ENCODE data around the gene BDNF. TPM values are rescaled to one million over a fixed set of nuclear protein-coding genes. Genes with fewer than 3 reads are reported as not detected.

Gene BDNF
- total RNA-seq, 1 donor from 2014 or later = 5.5 TPM

DNA sequence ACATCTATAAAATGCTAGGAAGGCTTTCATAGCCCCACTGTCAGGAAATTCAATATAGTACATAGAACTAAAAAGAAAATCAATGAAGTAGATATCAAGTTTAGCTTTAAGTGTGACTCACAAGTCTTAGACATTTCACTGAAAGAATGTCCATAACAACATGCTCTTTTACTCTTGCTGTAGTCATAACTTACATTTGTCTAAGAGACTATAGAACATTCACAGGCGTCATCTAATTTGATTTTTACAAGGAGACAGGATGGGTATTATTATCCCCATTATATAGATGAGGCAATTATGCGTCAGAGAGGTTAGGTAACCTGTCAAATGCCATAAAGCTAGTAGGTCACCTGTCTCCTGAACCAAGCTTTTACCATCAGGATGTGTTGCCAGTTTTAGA is 36.9 kb downstream of the BDNF start:
- TF ChIP-seq, protein P1, sequence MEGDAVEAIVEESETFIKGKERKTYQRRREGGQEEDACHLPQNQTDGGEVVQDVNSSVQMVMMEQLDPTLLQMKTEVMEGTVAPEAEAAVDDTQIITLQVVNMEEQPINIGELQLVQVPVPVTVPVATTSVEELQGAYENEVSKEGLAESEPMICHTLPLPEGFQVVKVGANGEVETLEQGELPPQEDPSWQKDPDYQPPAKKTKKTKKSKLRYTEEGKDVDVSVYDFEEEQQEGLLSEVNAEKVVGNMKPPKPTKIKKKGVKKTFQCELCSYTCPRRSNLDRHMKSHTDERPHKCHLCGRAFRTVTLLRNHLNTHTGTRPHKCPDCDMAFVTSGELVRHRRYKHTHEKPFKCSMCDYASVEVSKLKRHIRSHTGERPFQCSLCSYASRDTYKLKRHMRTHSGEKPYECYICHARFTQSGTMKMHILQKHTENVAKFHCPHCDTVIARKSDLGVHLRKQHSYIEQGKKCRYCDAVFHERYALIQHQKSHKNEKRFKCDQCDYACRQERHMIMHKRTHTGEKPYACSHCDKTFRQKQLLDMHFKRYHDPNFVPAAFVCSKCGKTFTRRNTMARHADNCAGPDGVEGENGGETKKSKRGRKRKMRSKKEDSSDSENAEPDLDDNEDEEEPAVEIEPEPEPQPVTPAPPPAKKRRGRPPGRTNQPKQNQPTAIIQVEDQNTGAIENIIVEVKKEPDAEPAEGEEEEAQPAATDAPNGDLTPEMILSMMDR (conservative IDR thresholded peaks at IDR 0.05) = no peak
- Mint-ChIP-seq H3K27ac (no peak overlapping the region), H3K9me3 (peaks cover 7% of the 10 kb centered on the region), H3K4me1 (ENCODE audit: unreplicated experiment) (peaks cover 10% of the 10 kb centered on the region), H3K36me3 (peaks cover 4% of the 10 kb centered on the region), H3K27me3 (no peaks in the 10 kb centered on the region), H3K4me3 (no peak overlapping the region)
- DNase-seq (ENCODE audit: extremely low spot score, unreplicated experiment) = no peak

DNA sequence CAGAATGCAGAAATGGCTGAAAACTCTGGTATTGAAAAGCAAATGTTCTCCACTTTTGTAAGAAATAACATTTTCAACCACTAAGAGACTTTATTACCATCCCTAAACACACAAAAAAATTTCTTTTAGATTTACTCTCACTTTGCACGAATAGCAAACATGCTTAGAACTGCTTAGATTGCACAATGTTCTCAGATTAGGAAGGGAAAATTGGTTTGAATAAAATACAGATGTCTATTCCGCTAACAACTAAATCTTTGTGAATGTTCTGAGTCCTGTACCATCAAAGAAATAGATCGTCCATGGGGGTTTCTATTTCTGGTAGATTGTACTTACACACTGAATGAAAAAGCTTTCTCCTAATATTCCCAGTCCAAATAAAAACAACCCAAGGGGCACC is 40.1 kb downstream of the BDNF start:
- no peak for DNase-seq (ENCODE audit: extremely low spot score, unreplicated experiment)
- H3K27me3 Mint-ChIP-seq = no peaks in the 10 kb centered on the region
- H3K9me3 Mint-ChIP-seq = peaks cover 3% of the 10 kb centered on the region
- H3K4me1 Mint-ChIP-seq (ENCODE audit: unreplicated experiment) = peaks cover 10% of the 10 kb centered on the region
- H3K27ac Mint-ChIP-seq = no peak overlapping the region
- TF ChIP-seq, protein P1 (conservative IDR thresholded peaks at IDR 0.05) = no peak
- peaks cover 11% of the 10 kb centered on the region for H3K36me3 Mint-ChIP-seq
- H3K4me3 Mint-ChIP-seq = no peak overlapping the region

DNA sequence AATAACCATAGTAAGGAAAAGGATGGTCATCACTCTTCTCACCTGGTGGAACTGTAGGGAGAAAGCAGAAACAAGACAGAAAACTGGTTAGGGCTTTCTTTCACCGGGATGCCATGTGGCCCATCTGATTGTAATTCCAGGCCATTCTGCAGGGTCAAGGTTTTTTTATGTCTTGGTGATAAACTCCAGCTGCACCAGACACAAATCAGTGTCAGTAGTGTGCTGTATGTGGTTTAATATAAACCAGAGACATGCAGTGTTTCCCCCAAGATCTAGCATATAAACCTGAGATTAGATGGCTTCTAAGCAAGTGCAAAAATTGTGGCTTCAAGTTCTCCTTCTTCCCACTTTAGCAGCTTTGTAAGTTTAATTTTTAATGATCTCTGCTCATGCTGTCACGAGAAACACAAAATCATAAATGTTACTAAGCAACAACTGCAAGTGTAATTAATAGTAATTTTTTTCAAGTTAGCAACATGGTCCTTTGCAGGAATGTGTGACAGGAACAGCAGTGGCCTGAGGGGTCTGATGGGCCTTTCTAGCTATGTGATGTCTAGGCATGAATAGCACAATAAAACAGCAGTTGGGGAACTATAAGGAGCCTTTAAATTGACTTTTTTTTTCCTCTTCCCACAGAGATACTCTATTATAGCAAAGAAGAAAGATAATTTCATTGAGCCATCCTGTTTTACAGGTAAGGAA is 41.6 kb downstream of the BDNF start:
- TF ChIP-seq, protein P1 (conservative IDR thresholded peaks at IDR 0.05) = no peak
- H3K4me3 Mint-ChIP-seq = no peak overlapping the region
- DNase-seq (ENCODE audit: extremely low spot score, unreplicated experiment) = no peak
- no peaks in the 10 kb centered on the region for H3K27me3 Mint-ChIP-seq
- no peak overlapping the region for H3K27ac Mint-ChIP-seq
- peaks cover 3% of the 10 kb centered on the region for H3K9me3 Mint-ChIP-seq
- H3K4me1 Mint-ChIP-seq (ENCODE audit: unreplicated experiment) = peaks cover 10% of the 10 kb centered on the region
- peaks cover 11% of the 10 kb centered on the region for H3K36me3 Mint-ChIP-seq

DNA sequence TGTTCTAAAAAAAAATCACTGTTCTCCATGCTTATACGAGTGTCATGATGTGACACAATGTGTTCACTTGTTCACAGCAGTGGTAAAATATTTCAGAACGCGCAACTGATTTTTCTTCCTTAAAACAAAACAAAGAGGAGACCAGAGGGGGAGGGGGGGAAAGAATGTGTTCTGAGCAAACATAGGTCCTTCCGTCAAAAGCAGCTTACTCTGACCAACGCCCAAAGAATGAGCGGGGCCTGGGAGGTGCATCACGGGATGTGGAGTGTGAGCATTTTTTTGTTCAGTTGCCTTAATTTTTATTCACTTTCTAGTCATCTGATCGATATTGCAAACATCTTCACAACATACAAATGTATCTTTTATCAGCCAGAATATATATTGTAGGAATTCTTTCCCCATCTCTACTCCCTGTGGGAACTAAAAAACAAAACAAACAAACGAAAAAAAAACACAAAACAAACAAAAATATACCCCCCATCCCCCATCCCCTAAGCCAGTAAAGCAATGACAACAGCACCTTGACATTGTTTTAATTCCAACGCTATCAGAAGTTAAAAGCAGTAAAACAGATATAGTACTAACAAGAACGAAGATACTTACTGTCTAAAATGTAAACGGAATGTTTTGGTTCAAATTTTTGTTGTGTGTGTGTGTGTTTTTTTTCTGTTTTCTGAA is 43.3 kb downstream of the BDNF start:
- H3K27ac Mint-ChIP-seq = no peak overlapping the region
- H3K36me3 Mint-ChIP-seq = peaks cover 11% of the 10 kb centered on the region
- H3K9me3 Mint-ChIP-seq = peaks cover 3% of the 10 kb centered on the region
- TF ChIP-seq, protein P1 (conservative IDR thresholded peaks at IDR 0.05) = no peak
- peaks cover 10% of the 10 kb centered on the region for H3K4me1 Mint-ChIP-seq (ENCODE audit: unreplicated experiment)
- no peak for DNase-seq (ENCODE audit: extremely low spot score, unreplicated experiment)
- no peak overlapping the region for H3K4me3 Mint-ChIP-seq
- no peaks in the 10 kb centered on the region for H3K27me3 Mint-ChIP-seq

DNA sequence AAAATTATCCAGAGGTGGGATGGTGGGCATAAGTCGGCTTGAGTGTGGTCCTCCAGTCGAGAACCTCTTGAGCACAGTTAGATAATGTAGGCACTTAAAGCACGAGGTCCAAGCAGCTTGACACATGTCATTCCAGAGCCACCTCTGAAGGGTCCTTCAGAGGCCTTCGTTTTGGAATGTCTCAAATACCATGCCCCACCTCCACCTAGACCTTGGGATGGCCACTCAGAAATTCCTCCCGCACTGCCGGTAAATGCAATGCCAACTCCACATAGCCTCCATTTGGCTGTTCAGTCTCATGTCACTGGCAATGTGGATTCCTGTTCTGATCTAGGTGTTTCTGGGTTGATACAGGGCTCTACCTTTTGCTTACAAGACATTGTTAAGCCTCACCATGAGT is 43.9 kb downstream of the BDNF start:
- Mint-ChIP-seq H3K27ac (no peak overlapping the region), H3K9me3 (peaks cover 3% of the 10 kb centered on the region), H3K36me3 (peaks cover 11% of the 10 kb centered on the region), H3K27me3 (no peaks in the 10 kb centered on the region), H3K4me3 (no peak overlapping the region), H3K4me1 (ENCODE audit: unreplicated experiment) (peaks cover 10% of the 10 kb centered on the region)
- no peak for DNase-seq (ENCODE audit: extremely low spot score, unreplicated experiment)
- TF ChIP-seq, protein P1 (conservative IDR thresholded peaks at IDR 0.05) = no peak
